Urinary bladder (tissue), 4 donors: ENCODE results near the gene SLC9C2. TPM values are rescaled to one million over a fixed set of nuclear protein-coding genes. Genes with fewer than 3 reads are reported as not detected.
"Not testable (repeated sequence)": the region's sequence is repeated elsewhere in the genome, so short reads cannot be mapped to it uniquely, and the experiment has no call there.

Experiments
- DNase-seq: peaks from one replicate; pipeline ENCODE4 v3.0.0-alpha.2; 2015; ENCODE audit errors: extremely low spot score
- H3K27ac ChIP-seq: one replicate; pipeline ENCODE4 v1.5.1; 2013; ENCODE audit warnings: low read depth, mild to moderate bottlenecking, moderate library complexity
- H3K36me3 ChIP-seq: one replicate; pipeline ENCODE4 v1.6.1; 2013; ENCODE audit warnings: mild to moderate bottlenecking, moderate library complexity; ENCODE audit not compliant: insufficient read depth
- H3K4me1 ChIP-seq: one replicate; pipeline ENCODE4 v1.6.1; 2013; ENCODE audit warnings: mild to moderate bottlenecking, moderate library complexity; ENCODE audit not compliant: insufficient read depth
- H3K4me3 ChIP-seq: one replicate; pipeline ENCODE4 v1.5.1; 2013; ENCODE audit warnings: low read depth, low read length
- WGBS: extraction: QIAGEN DNeasy Blood & Tissue Kit; methylation state at CpG from one replicate; pipeline ENCODE4 v1.1.7; 2013; 5-methylcytosine and 5-hydroxymethylcytosine counted together
- polyA plus RNA-seq: library from polyadenylated mRNA; stranded (reverse); fragments of 200-250 nt; gene quantifications from one replicate; pipeline ENCODE4 v1.2.3, GENCODE V29; 2013
- total RNA-seq: library from RNA; depleted of rRNA; stranded (reverse); fragments of >200 nt; gene quantifications from one replicate; pipeline ENCODE4 v1.2.3, GENCODE V29; 2014
- donor health status: healthy with polysubstance abuse.
- donor health status: healthy.

The SLC9C2 gene
- total and polyA plus RNA-seq, 2 donors, result not detected

DNA sequence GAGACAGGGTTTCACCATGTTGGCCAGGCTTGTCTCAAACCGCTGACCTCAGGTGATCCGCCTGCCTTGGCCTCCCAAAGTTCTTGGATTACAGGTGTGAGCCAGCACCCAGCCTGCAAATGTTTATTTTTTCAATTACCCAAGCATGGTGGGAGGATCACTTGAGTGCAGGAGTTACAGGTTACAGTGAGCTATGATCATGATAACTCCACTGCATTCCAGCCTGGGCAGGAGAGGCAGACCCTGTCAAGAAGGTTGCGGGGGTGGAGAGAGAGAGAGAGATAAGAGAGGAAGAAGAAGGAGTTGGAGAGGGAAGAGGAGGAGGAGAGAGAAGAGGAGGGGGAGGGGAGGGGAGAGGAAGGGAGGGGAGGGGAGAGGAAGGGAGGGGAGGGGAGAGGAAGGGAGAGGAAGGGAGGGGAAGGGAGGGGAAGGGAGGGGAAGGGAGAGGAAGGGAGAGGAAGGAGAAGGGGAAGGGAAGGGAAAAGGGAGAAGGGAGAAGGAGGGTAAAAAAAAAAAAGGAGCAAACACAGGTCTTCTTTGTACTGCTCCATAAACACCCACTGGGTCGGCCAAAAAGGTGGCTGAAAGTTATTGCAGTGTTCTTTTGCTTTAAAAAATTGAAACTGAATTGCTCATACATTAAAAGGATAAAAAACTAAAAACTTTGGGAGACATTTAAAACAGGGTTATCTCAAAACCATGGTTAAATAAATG is 5.8 kb upstream of the SLC9C2 start:
- DNase-seq, result no peak
- Histone ChIP-seq H3K4me1 (no peaks in the 10 kb centered on the region), H3K27ac (no peak overlapping the region), H3K4me3 (no peak overlapping the region), H3K36me3 (no peaks in the 10 kb centered on the region)
- 78% methylated on average over 4 of the region's 4 CpGs for WGBS

DNA sequence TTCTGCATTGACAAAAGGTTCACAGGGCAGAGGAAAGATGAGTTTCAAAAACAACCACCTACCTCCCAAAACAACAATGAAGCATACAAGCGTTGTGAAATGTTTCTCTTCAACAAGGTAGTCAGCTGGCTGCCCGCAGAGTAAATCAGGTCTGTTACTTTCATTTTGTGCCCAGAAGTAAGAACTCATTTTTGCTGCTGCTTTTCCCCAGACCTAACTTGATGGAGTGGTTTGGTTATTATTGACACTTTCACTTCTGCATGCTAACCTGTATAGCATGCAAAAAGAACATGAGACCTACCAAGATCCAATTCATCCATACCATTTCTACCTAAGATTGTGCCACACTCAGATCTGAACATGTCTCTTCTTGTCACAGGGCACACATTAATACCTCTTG is 1.3 kb downstream of the SLC9C2 start:
- Histone ChIP-seq H3K4me1 (no peaks in the 10 kb centered on the region), H3K4me3 (no peak overlapping the region), H3K27ac (no peak overlapping the region), H3K36me3 (no peaks in the 10 kb centered on the region)
- 94% methylated on average over 2 of the region's 2 CpGs for WGBS
- no peak for DNase-seq

DNA sequence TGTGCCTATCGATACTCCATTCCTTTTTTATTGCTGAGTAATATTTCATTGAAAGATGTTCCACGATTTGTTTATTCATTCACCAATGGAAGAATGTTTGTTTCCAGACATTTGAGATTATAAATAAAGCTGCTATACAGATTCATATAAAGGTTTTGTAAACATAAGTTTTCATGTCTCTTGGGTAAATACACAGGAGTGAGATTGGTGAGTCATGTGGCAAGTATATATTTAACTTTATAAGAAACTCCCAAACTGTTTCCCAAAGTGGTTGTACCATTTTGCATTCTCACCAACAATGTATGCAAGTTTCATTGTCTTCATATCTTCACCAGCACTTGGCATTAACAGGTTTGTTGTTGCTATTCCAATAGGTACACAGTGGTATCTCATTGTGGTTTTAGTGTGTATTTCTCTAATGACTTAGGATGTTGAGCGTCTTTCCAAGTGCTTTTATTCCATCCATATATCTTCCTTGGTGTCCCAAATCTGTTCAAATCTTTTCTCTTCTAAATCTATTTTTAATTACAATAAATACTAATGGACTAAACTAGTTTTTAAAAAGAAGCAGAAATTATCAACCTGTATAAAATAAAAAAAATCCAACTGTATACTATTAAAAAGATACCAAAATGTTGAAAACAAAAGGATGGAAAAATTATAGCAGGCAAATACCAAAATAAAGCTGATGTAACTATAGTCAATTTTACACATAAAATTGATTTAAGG is 6.6 kb downstream of the SLC9C2 start:
- Histone ChIP-seq H3K36me3 (no peaks in the 10 kb centered on the region), H3K27ac (no peak overlapping the region), H3K4me3 (no peak overlapping the region), H3K4me1 (no peaks in the 10 kb centered on the region)
- WGBS, result 88% methylated on average over 3 of the region's 3 CpGs
- no peak for DNase-seq

DNA sequence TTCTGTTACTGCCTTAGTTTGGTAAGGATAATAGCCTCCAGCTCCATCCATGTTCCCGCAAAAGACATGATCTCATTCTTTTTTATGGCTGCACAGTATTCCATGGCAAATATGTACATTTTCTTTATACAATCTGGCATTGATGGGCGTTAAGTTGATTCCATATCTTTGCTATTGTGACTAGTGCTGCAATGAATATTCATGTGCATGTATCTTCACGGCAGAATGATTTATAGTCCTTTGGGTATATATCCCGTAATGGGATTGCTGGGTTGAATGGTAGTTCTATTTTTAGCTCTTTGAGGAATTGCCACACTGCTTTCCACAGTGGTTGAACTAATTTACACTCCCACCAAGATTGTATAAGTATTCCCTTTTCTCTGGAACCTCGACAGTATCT is 11.7 kb downstream of the SLC9C2 start:
- H3K4me3 ChIP-seq, DNase-seq, H3K4me1 ChIP-seq, H3K36me3 ChIP-seq, H3K27ac ChIP-seq: not testable (repeated sequence)
- WGBS, result 77% methylated on average over 5 of the region's 5 CpGs

DNA sequence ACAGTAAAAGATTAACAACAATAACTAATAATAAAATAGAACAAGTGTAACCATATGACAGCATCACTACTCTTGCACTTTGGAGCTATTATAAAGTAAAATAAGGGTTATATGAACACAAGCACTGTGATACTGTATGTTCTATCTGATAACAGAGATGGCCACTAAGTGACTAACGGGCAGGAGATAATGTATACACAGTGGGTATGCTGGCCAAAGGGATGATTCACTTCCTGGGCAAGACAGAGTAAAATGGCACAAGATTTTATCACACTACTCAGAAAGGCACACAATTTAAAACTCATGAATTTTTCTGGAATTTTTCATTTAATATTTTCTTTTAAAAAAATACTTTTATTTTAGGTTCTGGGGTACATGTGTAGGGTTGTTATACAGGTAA is 12.3 kb downstream of the SLC9C2 start:
- no peaks in the 10 kb centered on the region for H3K36me3 ChIP-seq
- no peak for DNase-seq
- 52% methylated on average over 1 of the region's 1 CpG for WGBS
- no peaks in the 10 kb centered on the region for H3K4me1 ChIP-seq
- no peak overlapping the region for H3K4me3 ChIP-seq
- H3K27ac ChIP-seq, result no peak overlapping the region

DNA sequence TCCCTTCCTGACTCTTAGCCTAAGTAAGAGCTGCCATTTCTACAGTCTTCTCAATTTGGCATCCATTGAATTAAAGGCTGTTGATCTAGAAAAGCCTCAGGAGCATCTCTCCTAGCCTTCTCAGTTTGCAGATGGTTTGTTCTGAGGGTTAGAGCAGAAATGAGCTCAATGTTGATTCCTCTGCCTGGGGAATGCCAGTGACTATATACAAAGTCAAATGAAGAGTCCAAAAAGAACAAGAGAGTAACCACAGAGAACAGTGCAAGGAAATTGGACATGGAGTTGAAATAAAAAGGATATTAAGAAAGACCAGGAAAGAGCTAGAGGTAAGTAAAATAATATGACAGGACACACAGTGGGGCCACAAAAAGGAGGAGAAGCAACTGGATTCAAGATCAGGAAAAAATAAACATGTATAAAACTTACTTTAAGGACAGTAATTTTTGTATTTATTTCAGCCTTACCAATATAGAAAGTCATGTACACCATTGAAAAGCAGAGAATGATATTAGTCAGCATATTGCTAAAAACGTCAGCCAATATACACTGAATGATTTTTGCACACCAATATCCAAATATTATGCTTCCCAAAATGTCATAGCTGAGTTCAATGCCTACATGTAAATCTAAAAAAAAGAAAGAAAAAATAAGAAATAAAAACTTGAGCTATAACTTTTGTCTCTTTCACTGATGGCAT is 21.3 kb downstream of the SLC9C2 start:
- WGBS, result 54% methylated on average over 1 of the region's 1 CpG
- H3K27ac ChIP-seq, result no peak overlapping the region

DNA sequence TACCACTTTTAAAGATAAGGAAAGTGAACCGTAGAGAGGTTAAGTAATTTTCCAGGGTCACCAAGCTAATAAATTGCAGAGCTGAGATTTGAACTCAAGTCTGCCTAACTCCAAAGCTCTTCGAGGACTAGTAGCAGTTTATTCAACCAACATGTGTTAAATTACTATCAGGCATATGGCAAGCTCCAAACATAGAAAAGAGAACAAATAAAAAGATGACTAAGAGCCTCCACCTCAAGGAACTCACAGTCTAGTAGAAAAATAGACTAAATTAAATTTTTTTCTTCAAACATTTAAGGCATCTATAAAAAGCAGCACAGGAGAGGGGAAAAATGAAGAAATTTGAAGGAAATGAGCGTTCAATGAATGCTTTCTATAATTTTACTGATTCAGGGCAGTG is 22.2 kb downstream of the SLC9C2 start:
- DNase-seq, result no peak
- Histone ChIP-seq H3K36me3 (no peaks in the 10 kb centered on the region), H3K27ac (no peak overlapping the region), H3K4me3 (no peak overlapping the region), H3K4me1 (no peaks in the 10 kb centered on the region)
- 69% methylated on average over 3 of the region's 3 CpGs for WGBS

More for the DNA sequence above, 21.3 kb downstream of the SLC9C2 start:
- H3K36me3 ChIP-seq, result no peaks in the 10 kb centered on the region
- no peak overlapping the region for H3K4me3 ChIP-seq
- no peak for DNase-seq
- H3K4me1 ChIP-seq, result no peaks in the 10 kb centered on the region

DNA sequence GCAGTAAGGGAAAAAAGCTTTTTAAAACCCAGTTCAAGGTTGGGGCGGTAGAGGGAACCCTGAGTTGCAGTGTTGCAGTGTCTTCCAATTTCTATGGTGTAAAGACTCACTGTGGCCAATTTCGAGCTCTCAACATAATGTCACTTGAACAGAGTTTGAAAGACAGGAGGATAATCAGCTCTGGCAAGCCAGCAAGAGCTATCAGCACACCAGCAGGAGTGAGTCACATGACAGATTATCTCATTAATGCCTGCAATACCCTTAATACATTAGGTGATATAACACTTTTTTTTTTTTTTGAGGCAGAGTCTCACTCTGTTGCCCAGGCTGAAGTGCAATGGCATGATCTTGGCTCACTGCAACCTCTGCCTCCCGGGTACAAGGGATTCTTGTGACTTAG is 22.8 kb downstream of the SLC9C2 start:
- no peaks in the 10 kb centered on the region for H3K36me3 ChIP-seq
- H3K4me3 ChIP-seq, result no peak overlapping the region
- no peak for DNase-seq
- H3K4me1 ChIP-seq, result no peaks in the 10 kb centered on the region
- 82% methylated on average over 3 of the region's 3 CpGs for WGBS
- no peak overlapping the region for H3K27ac ChIP-seq

DNA sequence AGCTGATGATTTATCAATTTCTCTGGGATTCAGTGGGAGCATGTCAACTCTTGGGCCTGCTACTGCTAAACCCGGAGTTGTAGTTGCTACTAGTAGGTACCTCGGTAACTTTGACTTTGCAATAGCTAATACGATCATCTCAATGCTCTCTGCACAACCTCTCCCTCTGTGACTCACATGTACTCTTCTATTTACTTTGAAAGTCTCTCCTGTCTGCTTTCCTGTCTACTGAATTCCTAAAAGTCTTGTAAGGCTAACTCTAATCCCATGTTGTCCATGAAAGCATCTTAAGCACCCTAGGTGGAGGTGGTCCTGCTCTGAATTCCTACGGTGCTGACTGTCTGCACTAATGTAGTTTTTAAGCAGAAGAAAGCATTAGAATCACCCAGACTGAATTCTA is 29.3 kb downstream of the SLC9C2 start:
- WGBS, result 90% methylated on average over 4 of the region's 4 CpGs
- no peaks in the 10 kb centered on the region for H3K4me1 ChIP-seq
- no peak overlapping the region for H3K27ac ChIP-seq
- H3K4me3 ChIP-seq, result no peak overlapping the region
- no peaks in the 10 kb centered on the region for H3K36me3 ChIP-seq
- no peak for DNase-seq

DNA sequence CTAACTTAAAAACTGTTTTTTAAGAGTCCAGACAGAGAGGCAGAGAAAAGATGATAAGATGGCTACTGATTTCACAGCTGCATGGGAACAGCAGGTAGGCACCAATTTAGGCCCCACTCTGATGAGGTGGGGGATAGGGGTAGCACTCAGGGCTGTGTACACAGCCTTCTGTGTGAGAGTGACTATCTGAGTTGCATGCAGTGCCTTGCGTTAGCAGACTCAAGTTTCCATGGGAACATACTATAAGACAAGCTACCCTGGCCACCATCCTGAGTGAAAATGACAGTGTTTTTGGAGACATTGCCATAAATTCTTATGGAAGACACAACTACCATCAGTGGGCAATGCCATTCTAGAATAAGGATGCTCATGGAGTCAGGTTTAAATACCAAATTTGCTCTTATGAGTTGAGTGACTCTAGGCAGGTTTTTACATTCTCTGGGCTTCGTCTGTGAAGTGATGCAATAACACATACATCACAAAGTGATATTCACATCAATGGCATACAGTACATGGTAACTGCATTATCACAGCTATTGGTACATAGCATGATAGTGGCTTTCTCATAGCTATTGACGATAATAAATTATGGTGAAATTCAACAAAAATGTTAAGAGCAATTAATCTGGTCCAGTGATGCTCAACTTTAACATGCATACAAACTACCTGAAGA is 30.5 kb downstream of the SLC9C2 start:
- H3K4me1 ChIP-seq, result no peaks in the 10 kb centered on the region
- no peak for DNase-seq
- H3K27ac ChIP-seq, result no peak overlapping the region
- no peak overlapping the region for H3K4me3 ChIP-seq
- no peaks in the 10 kb centered on the region for H3K36me3 ChIP-seq
- WGBS, result 87% methylated on average over 3 of the region's 3 CpGs

DNA sequence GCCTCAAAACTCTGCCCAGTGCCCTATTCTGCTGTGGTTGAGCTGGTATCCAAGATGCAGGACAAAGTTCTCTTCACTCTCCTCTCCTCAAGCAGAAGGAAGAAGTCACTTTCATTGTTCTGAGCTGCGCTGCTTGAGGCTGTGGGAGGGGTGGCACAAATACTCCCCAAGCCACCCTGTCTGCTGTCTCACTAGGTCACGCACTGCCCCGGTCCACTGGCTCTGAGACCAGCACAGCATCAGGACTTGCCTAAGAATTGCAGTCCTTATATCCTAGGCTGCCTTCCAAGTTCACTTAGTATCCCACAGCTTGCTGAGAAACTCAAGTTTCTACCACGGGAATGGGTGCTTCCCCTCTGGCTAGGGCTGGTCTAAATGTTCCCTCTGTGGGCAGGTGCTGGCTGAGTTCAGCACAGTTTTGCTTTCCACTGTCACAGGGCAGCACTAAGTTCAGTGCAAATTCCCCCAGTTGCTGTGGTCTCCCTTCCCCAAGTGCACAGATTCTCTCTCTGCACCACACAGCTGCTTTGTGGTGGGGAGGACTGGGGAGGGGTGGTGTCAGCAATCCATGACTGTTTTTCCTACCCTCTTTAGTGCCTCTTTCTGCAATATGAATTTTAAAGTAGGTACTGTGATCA is 32.4 kb downstream of the SLC9C2 start:
- WGBS, result 79% methylated on average over 4 of the region's 4 CpGs
- Histone ChIP-seq H3K27ac (no peak overlapping the region), H3K4me3 (no peak overlapping the region), H3K4me1 (no peaks in the 10 kb centered on the region), H3K36me3 (no peaks in the 10 kb centered on the region)
- DNase-seq, result no peak

DNA sequence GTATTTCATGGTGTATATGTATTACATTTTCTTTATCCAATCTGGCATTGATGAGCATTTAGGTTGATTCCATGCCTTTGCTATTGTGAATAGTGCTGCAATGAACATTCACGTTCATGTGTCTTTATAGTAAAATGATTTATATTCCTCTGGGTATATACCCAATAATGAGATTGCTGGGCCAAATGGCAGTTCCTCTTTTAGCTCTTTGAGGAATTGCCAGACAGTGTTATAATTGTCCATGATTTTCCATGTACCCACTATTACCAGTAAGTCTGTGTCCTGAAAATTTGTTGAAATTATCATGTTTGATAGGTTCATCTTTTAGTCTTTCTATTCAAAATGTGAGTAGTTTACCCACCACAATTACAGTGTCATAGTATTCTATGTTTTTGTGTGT is 34.4 kb downstream of the SLC9C2 start:
- H3K36me3 ChIP-seq, result no peaks in the 10 kb centered on the region
- H3K4me3 ChIP-seq, result no peak overlapping the region
- DNase-seq, result no peak
- no peaks in the 10 kb centered on the region for H3K4me1 ChIP-seq
- H3K27ac ChIP-seq, result no peak overlapping the region
- 87% methylated on average over 1 of the region's 1 CpG for WGBS

DNA sequence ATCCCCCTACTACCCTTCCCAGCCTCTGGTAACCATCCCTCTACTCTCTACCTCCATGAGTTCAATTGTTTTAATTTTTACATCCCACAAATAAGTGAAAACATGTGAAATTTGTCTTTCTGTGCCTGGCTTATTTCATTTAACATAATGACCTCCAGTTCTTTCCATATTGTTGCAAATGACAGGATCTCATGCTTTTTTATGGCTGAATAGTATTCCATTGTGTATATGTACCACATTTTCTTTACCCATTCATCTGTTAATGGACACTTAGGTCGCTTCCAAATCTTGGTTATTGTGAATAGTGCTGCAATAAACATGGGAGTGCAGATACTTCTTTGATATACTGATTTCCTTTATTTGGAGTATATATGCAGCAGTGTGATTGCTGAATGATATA is 39.0 kb downstream of the SLC9C2 start:
- DNase-seq, H3K27ac ChIP-seq, H3K36me3 ChIP-seq, H3K4me3 ChIP-seq, H3K4me1 ChIP-seq: not testable (repeated sequence)
- whole genome bisulfite sequencing, result 75% methylated on average over 1 of the region's 1 CpG
